ENCODE data around the gene BACH2. TPM values are rescaled to one million over a fixed set of nuclear protein-coding genes. Genes with fewer than 3 reads are reported as not detected.

BACH2 gene
- total and polyA plus RNA-seq, 8 donors, result 0.19 to 10.8 (median 1.4) TPM; not detected in 1

GRCh38 chr6:90123831-90124230 is 172.8 kb downstream of the BACH2 start:
- Histone ChIP-seq H3K9me3 (no peaks in the 10 kb centered on the region), H3K27ac (no peak overlapping the region), H3K4me1 (peaks cover 0 to 20% (median 0%) of the 10 kb centered on the region in 4 donors), H3K27me3 (no peaks in the 10 kb centered on the region), H3K4me3 (no peak overlapping the region), H3K36me3 (no peaks in the 10 kb centered on the region)
- intact Hi-C loops (cut with DNase I; ENCODE audit: low total_unique reads), result no loop called here
- TF ChIP-seq POLR2A (IDR thresholded peaks at IDR 0.05), result no peak
- TF ChIP-seq EP300 (IDR thresholded peaks at IDR 0.05), result no peak
- no peak for TF ChIP-seq POLR2AphosphoS5 (IDR thresholded peaks at IDR 0.05)
- no peak for TF ChIP-seq CTCF (IDR thresholded peaks at IDR 0.05)
- WGBS, 5 donors, result 74 to 89% (median 81%) methylated on average over 7 of the region's 7 CpGs
- no peak for DNase-seq

GRCh38 chr6:90121982-90122381 is 174.7 kb downstream of the BACH2 start:
- Histone ChIP-seq H3K27ac (no peak overlapping the region), H3K9me3 (no peaks in the 10 kb centered on the region), H3K36me3 (no peaks in the 10 kb centered on the region), H3K27me3 (no peaks in the 10 kb centered on the region), H3K4me3 (no peak overlapping the region), H3K4me1 (peaks cover 0 to 17% (median 0%) of the 10 kb centered on the region in 4 donors)
- no peak for DNase-seq
- 75 to 86% (median 81%) methylated on average over 4 of the region's 4 CpGs for WGBS, 5 donors
- intact Hi-C loops (cut with DNase I; ENCODE audit: low total_unique reads), result no loop called here
- TF ChIP-seq CTCF (IDR thresholded peaks at IDR 0.05), result no peak
- TF ChIP-seq EP300 (IDR thresholded peaks at IDR 0.05), result no peak
- TF ChIP-seq POLR2AphosphoS5 (IDR thresholded peaks at IDR 0.05), result no peak
- TF ChIP-seq POLR2A (IDR thresholded peaks at IDR 0.05), result no peak

- intact Hi-C loops (cut with DNase I; ENCODE audit: low total_unique reads), result no loop called here
- H3K27me3 ChIP-seq, result no peaks in the 10 kb centered on the region
- peaks cover 0 to 7% (median 0%) of the 10 kb centered on the region in 4 donors for H3K4me1 ChIP-seq
- TF ChIP-seq POLR2A (IDR thresholded peaks at IDR 0.05), result no peak
- no peak for TF ChIP-seq EP300 (IDR thresholded peaks at IDR 0.05)
- no peak for TF ChIP-seq POLR2AphosphoS5 (IDR thresholded peaks at IDR 0.05)
- no peak for TF ChIP-seq CTCF (IDR thresholded peaks at IDR 0.05)
- 34 to 58% (median 52%) methylated on average over 2 of the region's 2 CpGs for WGBS, 5 donors
- DNase-seq, result no peak
- no peaks in the 10 kb centered on the region for H3K36me3 ChIP-seq
- H3K4me3 ChIP-seq, result no peak overlapping the region
- H3K27ac ChIP-seq, result no peak overlapping the region
- H3K9me3 ChIP-seq, result no peaks in the 10 kb centered on the region
These were observed 176.3 kb downstream of the BACH2 start for GRCh38 chr6:90120327-90120726.

- 72 to 87% (median 77%) methylated on average over 3 of the region's 3 CpGs for WGBS, 5 donors
- intact Hi-C loops (cut with DNase I; ENCODE audit: low total_unique reads), result no loop called here
- TF ChIP-seq POLR2A (IDR thresholded peaks at IDR 0.05) (no peak), EP300 (IDR thresholded peaks at IDR 0.05) (no peak), POLR2AphosphoS5 (IDR thresholded peaks at IDR 0.05) (no peak), CTCF (IDR thresholded peaks at IDR 0.05) (no peak)
These were observed 177.0 kb downstream of the BACH2 start for GRCh38 chr6:90119618-90120017.

More at GRCh38 chr6:90119618-90120017, 177.0 kb downstream of the BACH2 start:
- no peaks in the 10 kb centered on the region for H3K36me3 ChIP-seq
- H3K27me3 ChIP-seq, result no peaks in the 10 kb centered on the region
- no peak overlapping the region for H3K4me3 ChIP-seq
- no peak for DNase-seq
- no peaks in the 10 kb centered on the region for H3K9me3 ChIP-seq
- H3K4me1 ChIP-seq, result peaks cover 0 to under 1% (median 0%) of the 10 kb centered on the region in 4 donors
- H3K27ac ChIP-seq, result no peak overlapping the region

Measured in stomach (tissue), 9 donors.